ENCODE data around the gene SLC29A2. TPM values are rescaled to one million over a fixed set of nuclear protein-coding genes. Genes with fewer than 3 reads are reported as not detected.

The SLC29A2 gene
- total and polyA plus RNA-seq, 4 donors: 1.2 to 3.3 (median 1.5) TPM

- Histone ChIP-seq H3K4me3 (ENCODE audit: low read depth in 1 of 3, low read length in 3 of 3) (no peak overlapping the region), H3K9ac (ENCODE audit: low read depth in 1 of 2, low read length in 2 of 2) (no peak overlapping the region), H3K27me3 (ENCODE audit: control insufficient read depth in 4 of 4, insufficient read depth in 4 of 4, low read length in 3 of 4) (no peaks in the 10 kb centered on the region), H3K36me3 (ENCODE audit: control insufficient read depth in 4 of 4, insufficient read depth in 3 of 4, low read depth in 1 of 4, low read length in 3 of 4) (peaks cover 0 to 3% (median 0%) of the 10 kb centered on the region in 4 donors), H3K4me1 (ENCODE audit: control insufficient read depth in 4 of 4, insufficient read depth in 4 of 4, low read length in 3 of 4) (peaks cover 10 to 63% (median 54%) of the 10 kb centered on the region in 4 donors), H3K27ac (ENCODE audit: low read depth in 1 of 2, low read length in 2 of 2) (no peak overlapping the region), H3K9me3 (ENCODE audit: control insufficient read depth in 4 of 4, low read length in 3 of 4) (no peaks in the 10 kb centered on the region)
- DNase-seq (ENCODE audit: low spot score): no peak
- TF ChIP-seq RXRA (IDR thresholded peaks at IDR 0.05): peak; percentile 16 to 22
- peak; percentile 25 for TF ChIP-seq SP1 (IDR thresholded peaks at IDR 0.05)
- TF ChIP-seq HNF4A (conservative IDR thresholded peaks at IDR 0.05): peak; percentile 42 to 54
- no peak for TF ChIP-seq GABPA (IDR thresholded peaks at IDR 0.05 in 1 of 2, conservative IDR thresholded peaks at IDR 0.05 in 1 of 2)
- 32% methylated on average over 2 of the region's 2 CpGs for WGBS
These were observed 22.5 kb downstream of the SLC29A2 start for GRCh38 chr11:66349084-66349386.

GRCh38 chr11:66347425-66348276 is 23.9 kb downstream of the SLC29A2 start, which contains the start of gene B4GAT1:
Gene B4GAT1, minus strand, starts transcription at chr11:66347629. Its CDS starts 84 bp downstream, at chr11:66347545.
- no peak for TF ChIP-seq GABPA (IDR thresholded peaks at IDR 0.05 in 1 of 2, conservative IDR thresholded peaks at IDR 0.05 in 1 of 2)
- peak; percentile 100 for TF ChIP-seq ATF3 (IDR thresholded peaks at IDR 0.05)
- no peaks in the 10 kb centered on the region for H3K36me3 ChIP-seq (ENCODE audit: control insufficient read depth in 4 of 4, insufficient read depth in 3 of 4, low read depth in 1 of 4, low read length in 3 of 4)
- peaks cover 11 to 71% (median 59%) of the 10 kb centered on the region in 4 donors for H3K4me1 ChIP-seq (ENCODE audit: control insufficient read depth in 4 of 4, insufficient read depth in 4 of 4, low read length in 3 of 4)
- DNase-seq (ENCODE audit: low spot score): peak; percentile 76
- H3K27me3 ChIP-seq (ENCODE audit: control insufficient read depth in 4 of 4, insufficient read depth in 4 of 4, low read length in 3 of 4): no peaks in the 10 kb centered on the region
- no peaks in the 10 kb centered on the region for H3K9me3 ChIP-seq (ENCODE audit: control insufficient read depth in 4 of 4, low read length in 3 of 4)
- H3K4me3 ChIP-seq (ENCODE audit: low read depth in 1 of 3, low read length in 3 of 3): peak within 1 kb of the TSS; percentile 76 to 84 (median 81)
- WGBS: under 1% methylated on average over 101 of the region's 101 CpGs
- H3K9ac ChIP-seq (ENCODE audit: low read depth in 1 of 2, low read length in 2 of 2): peak within 1 kb of the TSS in 1 of 2 donors; percentile 50
- peak within 1 kb of the TSS; percentile 33 to 81 for H3K27ac ChIP-seq (ENCODE audit: low read depth in 1 of 2, low read length in 2 of 2)

- Histone ChIP-seq H3K4me3 (ENCODE audit: low read depth in 1 of 3, low read length in 3 of 3) (peak overlapping the region; percentile 76 to 82 (median 81)), H3K27me3 (ENCODE audit: control insufficient read depth in 4 of 4, insufficient read depth in 4 of 4, low read length in 3 of 4) (no peaks in the 10 kb centered on the region), H3K9me3 (ENCODE audit: control insufficient read depth in 4 of 4, low read length in 3 of 4) (no peaks in the 10 kb centered on the region), H3K27ac (ENCODE audit: low read depth in 1 of 2, low read length in 2 of 2) (peak overlapping the region; percentile 26 to 81), H3K4me1 (ENCODE audit: control insufficient read depth in 4 of 4, insufficient read depth in 4 of 4, low read length in 3 of 4) (peaks cover 11 to 67% (median 57%) of the 10 kb centered on the region in 4 donors), H3K9ac (ENCODE audit: low read depth in 1 of 2, low read length in 2 of 2) (peak overlapping the region in 1 of 2 donors; percentile 50), H3K36me3 (ENCODE audit: control insufficient read depth in 4 of 4, insufficient read depth in 3 of 4, low read depth in 1 of 4, low read length in 3 of 4) (peaks cover under 1 to 4% (median 3%) of the 10 kb centered on the region in 4 donors)
- TF ChIP-seq HNF4G (IDR thresholded peaks at IDR 0.05) (no peak), SP1 (IDR thresholded peaks at IDR 0.05) (no peak), NR2F2 (IDR thresholded peaks at IDR 0.05) (no peak), MAX (IDR thresholded peaks at IDR 0.05) (no peak), RAD21 (IDR thresholded peaks at IDR 0.05) (no peak)
- 33% methylated on average over 68 of the region's 68 CpGs for WGBS
- DNase-seq (ENCODE audit: low spot score): no peak
These were observed 24.8 kb downstream of the SLC29A2 start for GRCh38 chr11:66346476-66347424.

- peaks cover 11 to 54% (median 48%) of the 10 kb centered on the region in 4 donors for H3K4me1 ChIP-seq (ENCODE audit: control insufficient read depth in 4 of 4, insufficient read depth in 4 of 4, low read length in 3 of 4)
- peak overlapping the region; percentile 21 to 66 for H3K27ac ChIP-seq (ENCODE audit: low read depth in 1 of 2, low read length in 2 of 2)
- 3% methylated on average over 7 of the region's 7 CpGs for WGBS
- H3K9ac ChIP-seq (ENCODE audit: low read depth in 1 of 2, low read length in 2 of 2): peak overlapping the region in 1 of 2 donors; percentile 33
- no peaks in the 10 kb centered on the region for H3K27me3 ChIP-seq (ENCODE audit: control insufficient read depth in 4 of 4, insufficient read depth in 4 of 4, low read length in 3 of 4)
- DNase-seq (ENCODE audit: low spot score): no peak
- TF ChIP-seq EGR1 (IDR thresholded peaks at IDR 0.05; ENCODE audit: low read depth in 2 of 2): no peak
- TF ChIP-seq HNF4G (IDR thresholded peaks at IDR 0.05): no peak
- peak; percentile 41 for TF ChIP-seq YY1 (IDR thresholded peaks at IDR 0.05)
- H3K36me3 ChIP-seq (ENCODE audit: control insufficient read depth in 4 of 4, insufficient read depth in 3 of 4, low read depth in 1 of 4, low read length in 3 of 4): peaks cover 11 to 17% (median 12%) of the 10 kb centered on the region in 4 donors
- peak overlapping the region; percentile 46 to 95 (median 75) for H3K4me3 ChIP-seq (ENCODE audit: low read depth in 1 of 3, low read length in 3 of 3)
- H3K9me3 ChIP-seq (ENCODE audit: control insufficient read depth in 4 of 4, low read length in 3 of 4): no peaks in the 10 kb centered on the region
These were observed 26.3 kb downstream of the SLC29A2 start for GRCh38 chr11:66345316-66345649.

Measured in liver (tissue), 9 donors.